Smooth muscle cell (in vitro differentiated cells): ENCODE data around the gene DEPDC4. TPM values are rescaled to one million over a fixed set of nuclear protein-coding genes. Genes with fewer than 3 reads are reported as not detected.

ENCODE experiments used
- DNase-seq: peaks from one replicate; lab custom pipeline; 2025; ENCODE audit not compliant: unreplicated experiment; lab: John Stamatoyannopoulos, UW
- H2AFZ ChIP-seq: fragments of 200-600 bp; sonication (generic); 2 replicates; pipeline ENCODE4 v1.6.0; 2016; ENCODE audit warnings: antibody characterized with exemption, low read depth, mild to moderate bottlenecking
- H3F3A ChIP-seq: fragments of 200-600 bp; sonication (generic); 2 replicates; pipeline ENCODE4 v1.6.0; 2017; ENCODE audit warnings: antibody characterized with exemption, low read depth
- H3K27ac ChIP-seq: fragments of 200-600 bp; sonication (generic); 2 replicates; pipeline ENCODE4 v1.5.1; 2016; ENCODE audit warnings: low read depth, mild to moderate bottlenecking
- H3K27me3 ChIP-seq: fragments of 200-600 bp; sonication (generic); 2 replicates; pipeline ENCODE4 v1.6.1; 2016; ENCODE audit warnings: low read depth, mild to moderate bottlenecking
- H3K36me3 ChIP-seq: fragments of 200-600 bp; sonication (generic); 2 replicates; pipeline ENCODE4 v1.5.1; 2016; ENCODE audit warnings: low read depth
- H3K4me1 ChIP-seq: fragments of 200-600 bp; sonication (generic); 2 replicates; pipeline ENCODE4 v1.5.1; 2016; ENCODE audit warnings: low read depth
- H3K4me2 ChIP-seq: fragments of 200-600 bp; sonication (generic); 2 replicates; pipeline ENCODE4 v1.6.0; 2016; ENCODE audit warnings: mild to moderate bottlenecking
- H3K4me3 ChIP-seq: fragments of 200-600 bp; sonication (generic); 2 replicates; pipeline ENCODE4 v1.5.1; 2016; ENCODE audit warnings: mild to moderate bottlenecking
- H3K79me2 ChIP-seq: fragments of 200-600 bp; sonication (generic); 2 replicates; pipeline ENCODE4 v1.6.0; 2016; ENCODE audit warnings: low read depth, mild to moderate bottlenecking
- H3K9ac ChIP-seq: fragments of 200-600 bp; sonication (generic); 2 replicates; pipeline ENCODE4 v1.6.0; 2016; ENCODE audit warnings: low read depth
- H3K9me3 ChIP-seq: fragments of 200-600 bp; sonication (generic); replicated peaks from 2 replicates; pipeline ENCODE4 v1.5.1; 2016; ENCODE audit warnings: low read depth
- H4K20me1 ChIP-seq: fragments of 200-600 bp; sonication (generic); 2 replicates; pipeline ENCODE4 v1.6.0; 2016; ENCODE audit warnings: low read depth
- CTCF ChIP-seq: fragments of 200-600 bp; sonication (generic); IDR thresholded peaks from 2 replicates; pipeline ENCODE4 v1.5.1; 2017; ENCODE audit warnings: borderline replicate concordance, mild to moderate bottlenecking, antibody characterized with exemption; ENCODE audit not compliant: insufficient read depth, poor library complexity, severe bottlenecking
- WGBS: methylation state at CpG from one replicate; pipeline ENCODE4 v1.1.7; 2016; ENCODE audit warnings: low lambda C conversion rate; 5-methylcytosine and 5-hydroxymethylcytosine counted together
- polyA plus RNA-seq: library from polyadenylated mRNA; unstranded; fragments of >200 nt; fragmentation: Nextera tagmentation; extraction: Ambion mirVana; gene quantifications from 2 replicates; pipeline ENCODE4 v1.2.1, GENCODE V29; 2016
- total RNA-seq: library from RNA; depleted of rRNA; stranded (reverse); fragments of >200 nt; gene quantifications from 2 replicates; pipeline ENCODE4 v1.2.3, GENCODE V29; 2014

DEPDC4 gene
- total and polyA plus RNA-seq, 2 experiments from 2014 or later, result 0.49 to 13.5 TPM

GRCh38 chr12:100207311-100207710 is 59.6 kb downstream of the DEPDC4 start:
- Histone ChIP-seq H3K9ac (no peak overlapping the region), H3K27ac (no peak overlapping the region), H3K79me2 (peaks cover 14% of the 10 kb centered on the region), H4K20me1 (no peaks in the 10 kb centered on the region), H3K9me3 (no peaks in the 10 kb centered on the region), H2AFZ (no peak overlapping the region), H3K4me3 (no peak overlapping the region), H3K4me1 (peaks cover 2% of the 10 kb centered on the region), H3F3A (no peaks in the 10 kb centered on the region), H3K27me3 (no peaks in the 10 kb centered on the region), H3K4me2 (no peak overlapping the region), H3K36me3 (peaks cover 12% of the 10 kb centered on the region)
- WGBS, result 94% methylated on average over 2 of the region's 2 CpGs
- DNase-seq, result no peak
- no peak for TF ChIP-seq CTCF

- Histone ChIP-seq H3K9me3 (no peaks in the 10 kb centered on the region), H3F3A (no peaks in the 10 kb centered on the region), H3K9ac (peak overlapping the region; percentile 65), H3K27me3 (no peaks in the 10 kb centered on the region), H3K27ac (peak overlapping the region; percentile 33), H3K4me2 (peak overlapping the region; percentile 90), H4K20me1 (no peaks in the 10 kb centered on the region), H3K4me3 (peak overlapping the region; percentile 84), H2AFZ (no peak overlapping the region), H3K4me1 (peaks cover 14% of the 10 kb centered on the region), H3K79me2 (peaks cover 30% of the 10 kb centered on the region), H3K36me3 (no peaks in the 10 kb centered on the region)
- DNase-seq, result no peak
- no peak for TF ChIP-seq CTCF
- 92% methylated on average over 24 of the region's 24 CpGs for WGBS
Observed at GRCh38 chr12:100201604-100202423, 65.1 kb downstream of the DEPDC4 start.

- DNase-seq, result peak; percentile 47
- Histone ChIP-seq H3K4me1 (peaks cover 14% of the 10 kb centered on the region), H3K27me3 (no peaks in the 10 kb centered on the region), H3K27ac (peak within 1 kb of the TSS; percentile 33), H3K79me2 (peaks cover 30% of the 10 kb centered on the region), H3K9ac (peak within 1 kb of the TSS; percentile 65), H3K4me3 (peak within 1 kb of the TSS; percentile 84), H2AFZ (peak within 1 kb of the TSS; percentile 95), H3K36me3 (no peaks in the 10 kb centered on the region), H3K4me2 (peak within 1 kb of the TSS; percentile 90), H3F3A (no peaks in the 10 kb centered on the region), H4K20me1 (no peaks in the 10 kb centered on the region), H3K9me3 (no peaks in the 10 kb centered on the region)
- no peak for TF ChIP-seq CTCF
- under 1% methylated on average over 38 of the region's 38 CpGs for WGBS
Observed at GRCh38 chr12:100200463-100201181, 66.3 kb downstream of the DEPDC4 start, which contains the start of gene ACTR6. ACTR6 (plus strand) TSS chr12:100200815; CDS start chr12:100200852, 37 bp downstream.
